ENCODE results near the gene MAP2K2.

MAP2K2 gene

DNA sequence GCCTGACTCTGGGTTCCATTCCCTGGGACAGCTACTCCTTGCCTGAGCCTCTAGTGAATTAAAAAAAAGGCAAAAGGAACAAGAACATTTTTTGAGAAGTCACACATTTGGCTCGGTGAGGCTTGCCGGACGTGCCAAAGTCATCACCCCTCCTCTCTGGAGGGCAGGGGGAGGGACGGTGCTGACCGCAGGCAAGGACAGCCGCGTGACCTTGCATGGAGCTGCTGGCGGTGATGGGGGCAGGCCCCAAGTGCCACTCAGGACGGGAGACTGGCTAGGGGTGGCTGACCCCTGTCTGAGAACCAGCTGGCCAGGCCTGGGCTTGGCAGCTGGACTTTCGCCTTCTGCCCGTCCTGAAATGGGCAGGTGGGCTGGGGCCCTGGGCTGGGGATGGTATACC is 26.4 kb downstream of the MAP2K2 start:
- DNase-seq (ENCODE audit: low read depth) = no peak
- TF ChIP-seq, protein P1, sequence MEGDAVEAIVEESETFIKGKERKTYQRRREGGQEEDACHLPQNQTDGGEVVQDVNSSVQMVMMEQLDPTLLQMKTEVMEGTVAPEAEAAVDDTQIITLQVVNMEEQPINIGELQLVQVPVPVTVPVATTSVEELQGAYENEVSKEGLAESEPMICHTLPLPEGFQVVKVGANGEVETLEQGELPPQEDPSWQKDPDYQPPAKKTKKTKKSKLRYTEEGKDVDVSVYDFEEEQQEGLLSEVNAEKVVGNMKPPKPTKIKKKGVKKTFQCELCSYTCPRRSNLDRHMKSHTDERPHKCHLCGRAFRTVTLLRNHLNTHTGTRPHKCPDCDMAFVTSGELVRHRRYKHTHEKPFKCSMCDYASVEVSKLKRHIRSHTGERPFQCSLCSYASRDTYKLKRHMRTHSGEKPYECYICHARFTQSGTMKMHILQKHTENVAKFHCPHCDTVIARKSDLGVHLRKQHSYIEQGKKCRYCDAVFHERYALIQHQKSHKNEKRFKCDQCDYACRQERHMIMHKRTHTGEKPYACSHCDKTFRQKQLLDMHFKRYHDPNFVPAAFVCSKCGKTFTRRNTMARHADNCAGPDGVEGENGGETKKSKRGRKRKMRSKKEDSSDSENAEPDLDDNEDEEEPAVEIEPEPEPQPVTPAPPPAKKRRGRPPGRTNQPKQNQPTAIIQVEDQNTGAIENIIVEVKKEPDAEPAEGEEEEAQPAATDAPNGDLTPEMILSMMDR (IDR thresholded peaks at IDR 0.05; ENCODE audit: control insufficient read depth, extremely low read depth, insufficient read depth) = no peak

DNA sequence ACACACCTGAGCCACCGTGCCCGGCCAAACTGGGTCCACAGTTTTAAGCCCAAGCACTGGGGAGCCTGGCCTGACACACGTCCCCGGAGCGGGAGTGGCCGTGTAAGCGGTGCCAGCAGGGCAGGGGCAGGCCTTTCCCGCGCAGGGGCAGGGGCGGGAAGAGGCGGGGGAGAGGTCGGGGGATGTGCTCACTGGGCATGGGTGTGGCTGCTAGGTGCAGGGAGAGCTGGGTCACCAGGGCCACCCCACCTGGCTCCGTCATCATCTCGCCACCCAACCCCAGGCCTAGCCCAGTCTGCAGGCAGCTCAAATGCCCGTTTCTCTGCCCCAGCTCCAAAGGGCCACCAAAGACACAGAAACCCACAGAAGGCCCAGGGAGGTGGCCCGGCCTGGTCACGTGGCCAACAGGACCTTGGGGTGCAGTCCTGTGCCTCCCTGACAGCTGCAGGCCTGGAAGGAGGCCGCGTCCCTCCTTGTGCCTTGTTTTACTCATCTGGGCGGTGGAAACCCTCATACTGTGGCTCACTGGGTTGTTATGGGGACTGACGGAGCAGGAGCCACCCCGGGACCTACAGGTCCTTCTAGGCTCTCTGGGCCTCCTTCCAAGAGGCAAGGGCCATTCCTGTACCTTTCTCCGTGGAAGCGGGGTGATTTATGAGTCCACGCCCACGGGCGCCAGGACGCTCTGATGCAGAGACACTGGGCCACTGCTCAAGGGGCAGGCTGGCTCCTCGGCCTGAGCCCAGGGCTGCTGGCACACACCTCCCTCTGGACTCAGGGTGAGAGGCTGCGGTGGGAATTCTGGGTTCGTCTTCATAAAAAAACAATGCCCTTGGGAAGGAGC is 27.7 kb downstream of the MAP2K2 start:
- no peak overlapping the region for H3K4me3 ChIP-seq (ENCODE audit: low read depth, low read length)
- no peak for DNase-seq (ENCODE audit: low read depth)
- TF ChIP-seq, protein P1 (IDR thresholded peaks at IDR 0.05; ENCODE audit: control insufficient read depth, extremely low read depth, insufficient read depth) = no peak

More for the DNA sequence above, 26.4 kb downstream of the MAP2K2 start:
- H3K4me3 ChIP-seq (ENCODE audit: low read depth, low read length) = no peak overlapping the region

DNA sequence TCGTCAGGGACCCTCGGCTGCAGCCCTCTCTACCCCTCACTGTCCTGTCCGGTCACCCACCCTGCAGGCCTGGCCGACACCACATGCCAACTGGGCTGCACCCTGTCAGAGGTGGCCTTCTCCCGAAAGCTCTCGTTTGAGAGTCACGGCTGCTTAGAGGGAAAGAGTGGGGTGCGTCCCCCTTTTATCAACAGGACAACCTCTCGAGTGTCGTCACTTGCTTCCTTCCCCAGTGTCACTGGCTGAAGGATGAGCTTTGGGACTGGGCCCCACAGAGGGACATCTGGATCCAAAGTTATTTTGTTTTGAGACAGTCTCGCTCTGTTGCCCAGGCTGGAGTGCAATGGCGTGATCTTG is 28.5 kb downstream of the MAP2K2 start:
- H3K4me3 ChIP-seq (ENCODE audit: low read depth, low read length) = no peak overlapping the region
- TF ChIP-seq, protein P1 (IDR thresholded peaks at IDR 0.05; ENCODE audit: control insufficient read depth, extremely low read depth, insufficient read depth) = no peak
- DNase-seq (ENCODE audit: low read depth) = no peak

DNA sequence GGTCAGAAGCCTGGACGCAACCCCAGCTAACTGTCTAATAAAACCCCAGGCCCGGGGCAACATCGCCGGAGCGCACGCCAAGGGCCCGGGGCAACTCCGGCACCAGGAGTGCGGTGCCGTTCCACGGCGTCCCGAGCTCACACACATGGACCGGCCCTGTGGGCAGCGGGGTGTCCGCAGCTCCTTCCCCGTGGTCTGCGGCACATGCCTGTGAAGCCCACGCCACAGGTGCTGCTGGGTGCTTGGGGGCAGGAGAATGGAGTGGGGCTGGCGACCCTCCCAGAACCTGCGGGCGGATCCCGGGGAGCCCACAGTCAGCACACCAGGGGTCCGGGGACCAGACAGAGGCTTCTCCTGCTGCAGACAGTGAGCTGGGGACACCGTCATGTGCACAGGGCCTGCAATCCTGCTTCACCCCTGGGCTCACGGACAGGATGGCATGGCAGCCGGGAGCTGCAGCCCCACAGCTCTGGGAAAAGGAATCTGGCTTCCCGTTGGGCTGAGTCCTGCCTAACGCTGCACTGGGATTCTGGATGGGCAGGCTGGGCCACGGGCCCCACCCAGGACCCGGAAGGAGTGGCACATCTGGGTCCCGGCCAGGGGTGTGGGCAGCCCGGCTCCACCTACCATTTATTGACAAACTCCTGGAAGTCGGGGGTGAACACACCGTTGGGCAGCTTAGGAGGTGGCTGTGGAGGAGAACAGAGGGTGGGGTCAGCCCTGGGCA is 29.0 kb downstream of the MAP2K2 start:
- no peak overlapping the region for H3K4me3 ChIP-seq (ENCODE audit: low read depth, low read length)
- TF ChIP-seq, protein P1 (IDR thresholded peaks at IDR 0.05; ENCODE audit: control insufficient read depth, extremely low read depth, insufficient read depth) = no peak
- DNase-seq (ENCODE audit: low read depth) = no peak

DNA sequence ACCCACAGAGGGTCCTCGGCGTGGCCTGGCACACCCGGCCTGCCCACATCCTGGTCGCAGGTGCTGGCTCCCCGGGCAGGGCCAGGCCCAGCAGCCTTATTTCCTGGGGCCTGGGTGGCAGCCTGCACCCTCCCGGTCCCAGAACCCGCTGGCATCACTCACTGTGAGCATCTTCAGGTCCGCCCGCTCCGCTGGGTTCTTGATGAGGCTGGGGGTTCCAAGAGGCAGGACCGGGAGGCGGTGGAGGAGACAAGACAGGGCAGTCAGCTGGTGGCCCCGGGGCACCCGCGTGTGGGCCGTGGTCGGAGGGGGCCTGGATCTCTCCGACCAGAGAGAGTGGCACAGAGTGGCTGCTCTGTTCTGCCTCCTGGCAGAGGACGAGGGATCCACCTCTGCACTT is 29.6 kb downstream of the MAP2K2 start:
- no peak for DNase-seq (ENCODE audit: low read depth)
- no peak overlapping the region for H3K4me3 ChIP-seq (ENCODE audit: low read depth, low read length)
- TF ChIP-seq, protein P1 (IDR thresholded peaks at IDR 0.05; ENCODE audit: control insufficient read depth, extremely low read depth, insufficient read depth) = no peak

DNA sequence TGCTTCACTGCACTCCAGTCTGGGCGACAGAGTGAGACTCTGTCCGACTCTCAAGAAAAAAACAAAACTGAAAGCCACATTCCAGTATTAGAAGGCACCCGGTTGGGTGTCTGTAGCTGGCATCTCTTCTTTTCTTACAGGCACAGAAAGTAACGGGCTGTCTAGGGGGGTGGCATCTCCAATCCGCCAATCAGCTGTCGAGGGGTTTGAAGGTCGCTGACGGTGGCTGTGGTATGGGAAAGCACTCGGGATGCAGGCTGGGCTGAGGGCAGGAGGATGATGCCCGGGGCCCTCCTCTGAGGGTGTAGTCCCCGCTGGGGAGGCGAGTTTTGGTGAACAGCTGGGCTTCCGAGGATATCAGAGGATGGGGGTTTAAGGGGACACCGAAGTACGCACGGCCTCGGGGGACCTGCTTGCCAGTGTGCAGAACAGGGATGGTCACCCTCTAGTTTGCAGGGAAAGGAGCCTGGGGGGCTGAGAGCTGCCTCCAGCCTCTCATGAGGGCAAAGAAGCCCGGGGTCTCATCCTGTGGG is 30.2 kb downstream of the MAP2K2 start:
- DNase-seq (ENCODE audit: low read depth) = no peak
- TF ChIP-seq, protein P1 (IDR thresholded peaks at IDR 0.05; ENCODE audit: control insufficient read depth, extremely low read depth, insufficient read depth) = no peak
- H3K4me3 ChIP-seq (ENCODE audit: low read depth, low read length) = no peak overlapping the region

Measured in LNCaP clone FGC (cell line).